ENCODE measurements around the gene GHRHR.

The GHRHR gene

GRCh38 chr7:30995536-30995935 is 31.8 kb downstream of the GHRHR start:
- H3K4me3 ChIP-seq (ENCODE audit: low read depth, low read length) = no peak overlapping the region
- TF ChIP-seq CTCF (conservative IDR thresholded peaks at IDR 0.05; ENCODE audit: low read depth, low read length) = no peak
- no peak for DNase-seq (ENCODE audit: low read depth)

GRCh38 chr7:30996256-30996655 is 32.5 kb downstream of the GHRHR start:
- DNase-seq (ENCODE audit: low read depth) = no peak
- no peak for TF ChIP-seq CTCF (conservative IDR thresholded peaks at IDR 0.05; ENCODE audit: low read depth, low read length)
- no peak overlapping the region for H3K4me3 ChIP-seq (ENCODE audit: low read depth, low read length)

GRCh38 chr7:30996883-30997282 is 33.1 kb downstream of the GHRHR start:
- no peak overlapping the region for H3K4me3 ChIP-seq (ENCODE audit: low read depth, low read length)
- no peak for DNase-seq (ENCODE audit: low read depth)
- TF ChIP-seq CTCF (conservative IDR thresholded peaks at IDR 0.05; ENCODE audit: low read depth, low read length) = no peak

- no peak for DNase-seq (ENCODE audit: low read depth)
Measured at GRCh38 chr7:30997316-30997715, 33.6 kb downstream of the GHRHR start.

GRCh38 chr7:30998180-30998579 is 34.4 kb downstream of the GHRHR start:
- TF ChIP-seq CTCF (conservative IDR thresholded peaks at IDR 0.05; ENCODE audit: low read depth, low read length) = no peak

More at GRCh38 chr7:30997316-30997715, 33.6 kb downstream of the GHRHR start:
- H3K4me3 ChIP-seq (ENCODE audit: low read depth, low read length) = no peak overlapping the region
- TF ChIP-seq CTCF (conservative IDR thresholded peaks at IDR 0.05; ENCODE audit: low read depth, low read length) = no peak

GRCh38 chr7:31000161-31000693 is 36.5 kb downstream of the GHRHR start:
- peak; percentile 46 for DNase-seq (ENCODE audit: low read depth)
- H3K4me3 ChIP-seq (ENCODE audit: low read depth, low read length) = no peak overlapping the region
- TF ChIP-seq CTCF (conservative IDR thresholded peaks at IDR 0.05; ENCODE audit: low read depth, low read length) = no peak

More at GRCh38 chr7:30998180-30998579, 34.4 kb downstream of the GHRHR start:
- DNase-seq (ENCODE audit: low read depth) = no peak
- H3K4me3 ChIP-seq (ENCODE audit: low read depth, low read length) = no peak overlapping the region

- DNase-seq (ENCODE audit: low read depth) = no peak
- H3K4me3 ChIP-seq (ENCODE audit: low read depth, low read length) = no peak overlapping the region
- no peak for TF ChIP-seq CTCF (conservative IDR thresholded peaks at IDR 0.05; ENCODE audit: low read depth, low read length)
Measured at GRCh38 chr7:31000779-31001178, 37.0 kb downstream of the GHRHR start.
